ENCODE measurements around the gene SLC4A8.

SLC4A8 gene

GRCh38 chr12:51480978-51481377, 56.3 kb downstream of the SLC4A8 start:
- no peak overlapping the region for H3K23ac ChIP-seq (ENCODE audit: low read depth, low read length, poor library complexity)
- no peak overlapping the region for H4K91ac ChIP-seq (ENCODE audit: low read depth, low read length, poor library complexity)
- no peak overlapping the region for H3K9ac ChIP-seq (ENCODE audit: low read depth, low read length, poor library complexity)
- no peak overlapping the region for H3K14ac ChIP-seq (ENCODE audit: low read length)
- H2BK15ac ChIP-seq (ENCODE audit: low read length): no peak overlapping the region
- H3K4ac ChIP-seq (ENCODE audit: low read length): no peak overlapping the region
- peaks cover 0 to 3% of the 10 kb centered on the region in 2 donors for H3K36me3 ChIP-seq (replicated peaks in 1 of 2; ENCODE audit: control insufficient read depth in 2 of 2, insufficient read depth in 2 of 2, low read length in 2 of 2)
- no peak overlapping the region for H4K8ac ChIP-seq (ENCODE audit: low read depth, low read length)
- H3K27ac ChIP-seq (replicated peaks; ENCODE audit: low read length): no peak overlapping the region
- no peaks in the 10 kb centered on the region for H3K4me1 ChIP-seq (ENCODE audit: control insufficient read depth in 2 of 2, insufficient read depth in 1 of 2, low read depth in 1 of 2, low read length in 2 of 2)
- H3K4me2 ChIP-seq (ENCODE audit: insufficient read depth, low read length, poor library complexity, severe bottlenecking): no peak overlapping the region
- no peaks in the 10 kb centered on the region for H3K27me3 ChIP-seq (ENCODE audit: control insufficient read depth in 3 of 3, insufficient read depth in 3 of 3, low read depth in 1 of 3, low read length in 3 of 3)
- H2BK12ac ChIP-seq (ENCODE audit: low read length): no peak overlapping the region
- no CpG with 5 or more reads among the region's 3 CpGs for WGBS, 2 donors (ENCODE audit: extremely low coverage in 2 of 2, insufficient read length in 2 of 2, insufficient replicate concordance in 1 of 2)
- no peak overlapping the region for H2BK5ac ChIP-seq (ENCODE audit: low read length)
- no peaks in the 10 kb centered on the region for H3K9me3 ChIP-seq (replicated peaks in 1 of 2; ENCODE audit: control insufficient read depth in 2 of 2, insufficient read depth in 1 of 2, low read depth in 1 of 2, low read length in 2 of 2)
- H3K18ac ChIP-seq (ENCODE audit: low read length): no peak overlapping the region
- H2AK5ac ChIP-seq (ENCODE audit: low read depth, low read length): no peak overlapping the region
- no peak overlapping the region for H3K4me3 ChIP-seq (ENCODE audit: low read length in 2 of 2)
- DNase-seq (ENCODE audit: low spot score): no peak
- H2BK120ac ChIP-seq (ENCODE audit: low read depth, low read length): no peak overlapping the region
- no peak overlapping the region for H2AFZ ChIP-seq (ENCODE audit: low read length)
- no peaks in the 10 kb centered on the region for H3K79me1 ChIP-seq (ENCODE audit: low read depth, low read length)

- Histone ChIP-seq H3K27ac (replicated peaks; ENCODE audit: low read length) (no peak overlapping the region), H3K79me1 (ENCODE audit: low read depth, low read length) (no peaks in the 10 kb centered on the region), H4K91ac (ENCODE audit: low read depth, low read length, poor library complexity) (no peak overlapping the region), H2AFZ (ENCODE audit: low read length) (no peak overlapping the region), H3K4me2 (ENCODE audit: insufficient read depth, low read length, poor library complexity, severe bottlenecking) (no peak overlapping the region), H4K8ac (ENCODE audit: low read depth, low read length) (no peak overlapping the region), H3K4me1 (ENCODE audit: control insufficient read depth in 2 of 2, insufficient read depth in 1 of 2, low read depth in 1 of 2, low read length in 2 of 2) (no peaks in the 10 kb centered on the region), H3K36me3 (replicated peaks in 1 of 2; ENCODE audit: control insufficient read depth in 2 of 2, insufficient read depth in 2 of 2, low read length in 2 of 2) (peaks cover 0 to 3% of the 10 kb centered on the region in 2 donors), H3K4ac (ENCODE audit: low read length) (no peak overlapping the region), H2BK15ac (ENCODE audit: low read length) (no peak overlapping the region), H2BK12ac (ENCODE audit: low read length) (no peak overlapping the region), H3K23ac (ENCODE audit: low read depth, low read length, poor library complexity) (no peak overlapping the region), H2BK5ac (ENCODE audit: low read length) (no peak overlapping the region), H3K14ac (ENCODE audit: low read length) (no peak overlapping the region), H3K18ac (ENCODE audit: low read length) (no peak overlapping the region), H2AK5ac (ENCODE audit: low read depth, low read length) (no peak overlapping the region), H3K4me3 (ENCODE audit: low read length in 2 of 2) (no peak overlapping the region), H3K27me3 (ENCODE audit: control insufficient read depth in 3 of 3, insufficient read depth in 3 of 3, low read depth in 1 of 3, low read length in 3 of 3) (no peaks in the 10 kb centered on the region), H3K9me3 (replicated peaks in 1 of 2; ENCODE audit: control insufficient read depth in 2 of 2, insufficient read depth in 1 of 2, low read depth in 1 of 2, low read length in 2 of 2) (no peaks in the 10 kb centered on the region), H2BK120ac (ENCODE audit: low read depth, low read length) (no peak overlapping the region), H3K9ac (ENCODE audit: low read depth, low read length, poor library complexity) (no peak overlapping the region)
- WGBS, 2 donors (ENCODE audit: extremely low coverage in 2 of 2, insufficient read length in 2 of 2, insufficient replicate concordance in 1 of 2): no CpG with 5 or more reads among the region's 3 CpGs
- no peak for DNase-seq (ENCODE audit: low spot score)
Measured at GRCh38 chr12:51482929-51483697, 58.5 kb downstream of the SLC4A8 start.

- H3K4me1 ChIP-seq (ENCODE audit: control insufficient read depth in 2 of 2, insufficient read depth in 1 of 2, low read depth in 1 of 2, low read length in 2 of 2): no peaks in the 10 kb centered on the region
- no peak overlapping the region for H3K9ac ChIP-seq (ENCODE audit: low read depth, low read length, poor library complexity)
- no peak overlapping the region for H2AFZ ChIP-seq (ENCODE audit: low read length)
- no peak overlapping the region for H4K8ac ChIP-seq (ENCODE audit: low read depth, low read length)
- H3K4me2 ChIP-seq (ENCODE audit: insufficient read depth, low read length, poor library complexity, severe bottlenecking): no peak overlapping the region
- no peak overlapping the region for H3K27ac ChIP-seq (replicated peaks; ENCODE audit: low read length)
- H2BK12ac ChIP-seq (ENCODE audit: low read length): no peak overlapping the region
- H3K4ac ChIP-seq (ENCODE audit: low read length): no peak overlapping the region
- no CpG with 5 or more reads among the region's 3 CpGs for WGBS, 2 donors (ENCODE audit: extremely low coverage in 2 of 2, insufficient read length in 2 of 2, insufficient replicate concordance in 1 of 2)
- H2AK5ac ChIP-seq (ENCODE audit: low read depth, low read length): no peak overlapping the region
- H3K79me1 ChIP-seq (ENCODE audit: low read depth, low read length): no peaks in the 10 kb centered on the region
- no peak for DNase-seq (ENCODE audit: low spot score)
- peaks cover 0 to 3% of the 10 kb centered on the region in 2 donors for H3K36me3 ChIP-seq (replicated peaks in 1 of 2; ENCODE audit: control insufficient read depth in 2 of 2, insufficient read depth in 2 of 2, low read length in 2 of 2)
- no peak overlapping the region for H2BK5ac ChIP-seq (ENCODE audit: low read length)
- no peak overlapping the region for H3K18ac ChIP-seq (ENCODE audit: low read length)
- H3K23ac ChIP-seq (ENCODE audit: low read depth, low read length, poor library complexity): no peak overlapping the region
- no peak overlapping the region for H2BK15ac ChIP-seq (ENCODE audit: low read length)
- H2BK120ac ChIP-seq (ENCODE audit: low read depth, low read length): no peak overlapping the region
- no peak overlapping the region for H3K4me3 ChIP-seq (ENCODE audit: low read length in 2 of 2)
- H3K27me3 ChIP-seq (ENCODE audit: control insufficient read depth in 3 of 3, insufficient read depth in 3 of 3, low read depth in 1 of 3, low read length in 3 of 3): no peaks in the 10 kb centered on the region
- no peak overlapping the region for H3K14ac ChIP-seq (ENCODE audit: low read length)
- no peaks in the 10 kb centered on the region for H3K9me3 ChIP-seq (replicated peaks in 1 of 2; ENCODE audit: control insufficient read depth in 2 of 2, insufficient read depth in 1 of 2, low read depth in 1 of 2, low read length in 2 of 2)
- no peak overlapping the region for H4K91ac ChIP-seq (ENCODE audit: low read depth, low read length, poor library complexity)
Measured at GRCh38 chr12:51484119-51484518, 59.5 kb downstream of the SLC4A8 start.

GRCh38 chr12:51488281-51488680, 63.6 kb downstream of the SLC4A8 start:
- H2AK5ac ChIP-seq (ENCODE audit: low read depth, low read length): no peak overlapping the region
- H2BK120ac ChIP-seq (ENCODE audit: low read depth, low read length): no peak overlapping the region
- H2BK12ac ChIP-seq (ENCODE audit: low read length): no peak overlapping the region
- no peak overlapping the region for H3K23ac ChIP-seq (ENCODE audit: low read depth, low read length, poor library complexity)
- no peak overlapping the region for H4K8ac ChIP-seq (ENCODE audit: low read depth, low read length)
- H3K4me3 ChIP-seq (ENCODE audit: low read length in 2 of 2): no peak overlapping the region
- no peak overlapping the region for H3K18ac ChIP-seq (ENCODE audit: low read length)
- no peak overlapping the region for H3K14ac ChIP-seq (ENCODE audit: low read length)
- H3K36me3 ChIP-seq (replicated peaks in 1 of 2; ENCODE audit: control insufficient read depth in 2 of 2, insufficient read depth in 2 of 2, low read length in 2 of 2): peaks cover 0 to 3% of the 10 kb centered on the region in 2 donors
- no peak overlapping the region for H2AFZ ChIP-seq (ENCODE audit: low read length)
- DNase-seq (ENCODE audit: low spot score): no peak
- no peak overlapping the region for H4K91ac ChIP-seq (ENCODE audit: low read depth, low read length, poor library complexity)
- H3K4me1 ChIP-seq (ENCODE audit: control insufficient read depth in 2 of 2, insufficient read depth in 1 of 2, low read depth in 1 of 2, low read length in 2 of 2): no peaks in the 10 kb centered on the region
- H2BK5ac ChIP-seq (ENCODE audit: low read length): no peak overlapping the region
- H2BK15ac ChIP-seq (ENCODE audit: low read length): no peak overlapping the region
- no peak overlapping the region for H3K27ac ChIP-seq (replicated peaks; ENCODE audit: low read length)
- no peaks in the 10 kb centered on the region for H3K27me3 ChIP-seq (ENCODE audit: control insufficient read depth in 3 of 3, insufficient read depth in 3 of 3, low read depth in 1 of 3, low read length in 3 of 3)
- no peak overlapping the region for H3K4me2 ChIP-seq (ENCODE audit: insufficient read depth, low read length, poor library complexity, severe bottlenecking)
- no peaks in the 10 kb centered on the region for H3K9me3 ChIP-seq (replicated peaks in 1 of 2; ENCODE audit: control insufficient read depth in 2 of 2, insufficient read depth in 1 of 2, low read depth in 1 of 2, low read length in 2 of 2)
- no peak overlapping the region for H3K4ac ChIP-seq (ENCODE audit: low read length)
- H3K9ac ChIP-seq (ENCODE audit: low read depth, low read length, poor library complexity): no peak overlapping the region
- H3K79me1 ChIP-seq (ENCODE audit: low read depth, low read length): no peaks in the 10 kb centered on the region

Data from neuronal stem cell (in vitro differentiated cells).